HepG2 (cell line): ENCODE measurements around the gene TEDC2. TPM values are rescaled to one million over a fixed set of nuclear protein-coding genes. Genes with fewer than 3 reads are reported as not detected.

Experiments used
- BORCS8-MEF2B ChIP-seq: sonication (generic); formaldehyde crosslinking; IDR thresholded peaks from 2 replicates; pipeline ENCODE4 v1.8.0; 2022; ENCODE audit warnings: mild to moderate bottlenecking, missing genetic modification reagents
- GFI1 ChIP-seq: sonication (generic); formaldehyde crosslinking; IDR thresholded peaks from 2 replicates; pipeline ENCODE4 v1.5.0; 2020; ENCODE audit warnings: missing genetic modification reagents, mild to moderate bottlenecking, borderline replicate concordance
- KIAA2018 ChIP-seq: sonication (generic); formaldehyde crosslinking; IDR thresholded peaks from 2 replicates; pipeline ENCODE4 v1.5.0; 2020; ENCODE audit warnings: mild to moderate bottlenecking, missing genetic modification reagents, borderline replicate concordance
- KLF6 ChIP-seq: IDR thresholded peaks from 2 replicates; pipeline ENCODE4 v1.8.0; 2016; ENCODE audit warnings: missing biosample characterization, missing genetic modification reagents
- KMT2A ChIP-seq: sonication (generic); formaldehyde crosslinking; IDR thresholded peaks from 2 replicates; pipeline ENCODE4 v1.4.0; 2020; ENCODE audit warnings: missing genetic modification reagents
- MATR3 ChIP-seq: sonication (generic); formaldehyde crosslinking; IDR thresholded peaks from 2 replicates; pipeline ENCODE4 v1.4.0; 2020; ENCODE audit warnings: missing genetic modification reagents
- ZNF224 ChIP-seq: sonication (generic); formaldehyde crosslinking; IDR thresholded peaks from 2 replicates; pipeline ENCODE4 v1.5.0; 2020; ENCODE audit warnings: mild to moderate bottlenecking, missing genetic modification reagents
- ZNF225 ChIP-seq: sonication (generic); formaldehyde crosslinking; IDR thresholded peaks from 2 replicates; pipeline ENCODE4 v1.4.0; 2020; ENCODE audit warnings: mild to moderate bottlenecking, missing genetic modification reagents
- ZNF619 ChIP-seq: sonication (generic); formaldehyde crosslinking; IDR thresholded peaks from 2 replicates; pipeline ENCODE4 v1.4.0; 2020; ENCODE audit warnings: mild to moderate bottlenecking, missing genetic modification reagents
- ZNF776 ChIP-seq: sonication (generic); formaldehyde crosslinking; IDR thresholded peaks from 2 replicates; pipeline ENCODE4 v1.4.0; 2020; ENCODE audit warnings: mild to moderate bottlenecking, missing genetic modification reagents
- polyA plus RNA-seq, 8 experiments: library from polyadenylated mRNA; depleted of rRNA in 3 of 8; stranded (reverse) in 7 of 8; unstranded in 1 of 8; fragments of >200 nt; fragmentation: Illumina TruSeq in 4 of 8; extraction: Trizol in 4 of 8; gene quantifications; 2 replicates each; pipeline versions ENCODE4 v1.2.1 to v1.2.3, GENCODE V29; 2011 to 2016; ENCODE audit warnings: low read depth in 4 of 8, missing spikeins in 1 of 8, mixed read lengths in 1 of 8; ENCODE audit not compliant: insufficient read depth in 1 of 8
- total RNA-seq, 5 experiments: library from RNA; depleted of rRNA; stranded (reverse); fragments of >200 nt; fragmentation: Illumina TruSeq; extraction: Trizol; gene quantifications; 2 replicates each; pipeline ENCODE4 v1.2.3, GENCODE V29; 2016; ENCODE audit warnings: low read depth in 1 of 5
- TF ChIP-seq, protein P1 (sequence below): IDR thresholded peaks from 2 replicates; pipeline ENCODE4 v1.6.1; 2016; ENCODE audit warnings: missing genetic modification reagents, missing compliant biosample characterization
- TF ChIP-seq, protein P2 (sequence below): IDR thresholded peaks from 2 replicates; pipeline ENCODE4 v1.6.1; 2012; ENCODE audit warnings: low read depth, low read length, improper control_type of control experiment
- TF ChIP-seq, protein P3 (sequence below): fragments of 450-650 bp; IDR thresholded peaks from 2 replicates; pipeline ENCODE4 v1.6.1; 2017; ENCODE audit warnings: mild to moderate bottlenecking
- TF ChIP-seq, protein P4 (sequence below): sonication (generic); formaldehyde crosslinking; IDR thresholded peaks from 2 replicates; pipeline ENCODE4 v1.4.0; 2020; ENCODE audit warnings: missing genetic modification reagents

The TEDC2 gene
- total and polyA plus RNA-seq, 2 of the 13 experiments (the other 11 are each of a cell fraction or from before 2014, with no cell fraction given): 6.2 to 24.4 TPM

DNA sequence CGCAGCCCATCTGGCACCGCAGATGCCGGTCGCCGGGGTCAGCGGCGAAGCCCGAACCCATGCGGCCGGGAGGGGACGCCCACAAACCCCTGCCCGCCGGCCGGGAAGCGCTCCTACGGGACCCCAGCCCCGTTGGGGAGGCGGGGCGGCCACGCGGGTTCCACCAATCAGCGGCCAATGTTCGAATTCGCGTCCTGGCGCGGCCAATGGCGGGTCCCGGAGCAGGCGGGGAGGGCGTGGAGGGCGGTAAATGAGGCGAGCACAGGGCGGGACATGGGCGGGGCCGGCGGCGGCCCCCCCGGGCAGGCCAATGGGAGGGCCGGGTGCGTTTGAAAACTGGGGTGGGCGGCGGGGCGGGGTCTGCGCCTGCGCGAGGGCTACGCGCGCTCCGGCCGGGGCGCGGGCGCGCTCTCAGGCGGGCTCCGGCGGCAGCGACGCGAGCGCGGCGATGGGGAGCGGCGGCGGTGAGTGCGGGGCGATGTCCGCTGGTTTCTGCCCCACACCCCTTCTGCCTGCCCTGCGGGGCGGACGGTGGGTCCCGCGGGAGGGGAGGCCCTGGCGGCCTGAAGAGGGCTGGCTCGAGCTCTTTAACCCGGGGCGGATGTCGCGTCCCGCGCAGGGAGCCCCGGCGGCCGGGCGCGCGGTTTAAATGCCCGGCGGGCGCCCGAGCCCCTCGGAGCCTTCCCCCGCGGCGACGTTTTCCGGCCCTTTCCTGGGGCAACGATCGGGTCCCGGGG is 30.7 kb upstream of the TEDC2 start, which contains the start of gene CCNF (continued):
- TF ChIP-seq, protein P1, sequence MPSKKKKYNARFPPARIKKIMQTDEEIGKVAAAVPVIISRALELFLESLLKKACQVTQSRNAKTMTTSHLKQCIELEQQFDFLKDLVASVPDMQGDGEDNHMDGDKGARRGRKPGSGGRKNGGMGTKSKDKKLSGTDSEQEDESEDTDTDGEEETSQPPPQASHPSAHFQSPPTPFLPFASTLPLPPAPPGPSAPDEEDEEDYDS: no peak; the same call in 1 of the 2 replicates
- TF ChIP-seq KIAA2018 (CRISPR knock-in tag) (no peak), ZNF619 (no peak), BORCS8-MEF2B (CRISPR knock-in tag) (no peak), ZNF776 (CRISPR knock-in tag) (no peak), KMT2A (CRISPR knock-in tag) (no peak; the same call in 1 of the 2 replicates), ZNF225 (CRISPR knock-in tag) (no peak), KLF6 (no peak), GFI1 (CRISPR knock-in tag) (no peak), ZNF224 (no peak), MATR3 (CRISPR knock-in tag) (no peak)
- TF ChIP-seq, protein P2, sequence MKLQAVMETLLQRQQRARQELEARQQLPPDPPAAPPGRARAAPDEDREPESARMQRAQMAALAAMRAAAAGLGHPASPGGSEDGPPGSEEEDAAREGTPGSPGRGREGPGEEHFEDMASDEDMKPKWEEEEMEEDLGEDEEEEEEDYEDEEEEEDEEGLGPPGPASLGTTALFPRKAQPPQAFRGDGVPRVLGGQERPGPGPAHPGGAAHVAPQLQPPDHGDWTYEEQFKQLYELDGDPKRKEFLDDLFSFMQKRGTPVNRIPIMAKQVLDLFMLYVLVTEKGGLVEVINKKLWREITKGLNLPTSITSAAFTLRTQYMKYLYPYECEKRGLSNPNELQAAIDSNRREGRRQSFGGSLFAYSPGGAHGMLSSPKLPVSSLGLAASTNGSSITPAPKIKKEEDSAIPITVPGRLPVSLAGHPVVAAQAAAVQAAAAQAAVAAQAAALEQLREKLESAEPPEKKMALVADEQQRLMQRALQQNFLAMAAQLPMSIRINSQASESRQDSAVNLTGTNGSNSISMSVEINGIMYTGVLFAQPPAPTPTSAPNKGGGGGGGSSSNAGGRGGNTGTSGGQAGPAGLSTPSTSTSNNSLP: no peak
- TF ChIP-seq, protein P3, sequence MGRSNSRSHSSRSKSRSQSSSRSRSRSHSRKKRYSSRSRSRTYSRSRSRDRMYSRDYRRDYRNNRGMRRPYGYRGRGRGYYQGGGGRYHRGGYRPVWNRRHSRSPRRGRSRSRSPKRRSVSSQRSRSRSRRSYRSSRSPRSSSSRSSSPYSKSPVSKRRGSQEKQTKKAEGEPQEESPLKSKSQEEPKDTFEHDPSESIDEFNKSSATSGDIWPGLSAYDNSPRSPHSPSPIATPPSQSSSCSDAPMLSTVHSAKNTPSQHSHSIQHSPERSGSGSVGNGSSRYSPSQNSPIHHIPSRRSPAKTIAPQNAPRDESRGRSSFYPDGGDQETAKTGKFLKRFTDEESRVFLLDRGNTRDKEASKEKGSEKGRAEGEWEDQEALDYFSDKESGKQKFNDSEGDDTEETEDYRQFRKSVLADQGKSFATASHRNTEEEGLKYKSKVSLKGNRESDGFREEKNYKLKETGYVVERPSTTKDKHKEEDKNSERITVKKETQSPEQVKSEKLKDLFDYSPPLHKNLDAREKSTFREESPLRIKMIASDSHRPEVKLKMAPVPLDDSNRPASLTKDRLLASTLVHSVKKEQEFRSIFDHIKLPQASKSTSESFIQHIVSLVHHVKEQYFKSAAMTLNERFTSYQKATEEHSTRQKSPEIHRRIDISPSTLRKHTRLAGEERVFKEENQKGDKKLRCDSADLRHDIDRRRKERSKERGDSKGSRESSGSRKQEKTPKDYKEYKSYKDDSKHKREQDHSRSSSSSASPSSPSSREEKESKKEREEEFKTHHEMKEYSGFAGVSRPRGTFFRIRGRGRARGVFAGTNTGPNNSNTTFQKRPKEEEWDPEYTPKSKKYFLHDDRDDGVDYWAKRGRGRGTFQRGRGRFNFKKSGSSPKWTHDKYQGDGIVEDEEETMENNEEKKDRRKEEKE: no peak
- TF ChIP-seq, protein P4, sequence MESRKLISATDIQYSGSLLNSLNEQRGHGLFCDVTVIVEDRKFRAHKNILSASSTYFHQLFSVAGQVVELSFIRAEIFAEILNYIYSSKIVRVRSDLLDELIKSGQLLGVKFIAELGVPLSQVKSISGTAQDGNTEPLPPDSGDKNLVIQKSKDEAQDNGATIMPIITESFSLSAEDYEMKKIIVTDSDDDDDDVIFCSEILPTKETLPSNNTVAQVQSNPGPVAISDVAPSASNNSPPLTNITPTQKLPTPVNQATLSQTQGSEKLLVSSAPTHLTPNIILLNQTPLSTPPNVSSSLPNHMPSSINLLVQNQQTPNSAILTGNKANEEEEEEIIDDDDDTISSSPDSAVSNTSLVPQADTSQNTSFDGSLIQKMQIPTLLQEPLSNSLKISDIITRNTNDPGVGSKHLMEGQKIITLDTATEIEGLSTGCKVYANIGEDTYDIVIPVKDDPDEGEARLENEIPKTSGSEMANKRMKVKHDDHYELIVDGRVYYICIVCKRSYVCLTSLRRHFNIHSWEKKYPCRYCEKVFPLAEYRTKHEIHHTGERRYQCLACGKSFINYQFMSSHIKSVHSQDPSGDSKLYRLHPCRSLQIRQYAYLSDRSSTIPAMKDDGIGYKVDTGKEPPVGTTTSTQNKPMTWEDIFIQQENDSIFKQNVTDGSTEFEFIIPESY: no peak
